Lower leg skin (tissue), 4 donors: ENCODE data around the gene NDUFAF3. TPM values are rescaled to one million over a fixed set of nuclear protein-coding genes. Genes with fewer than 3 reads are reported as not detected.

ENCODE experiments used
- DNase-seq, 2 donors: peaks; one replicate each; pipeline ENCODE4 v3.0.0-alpha.2; 2019; ENCODE audit warnings: low spot score in 2 of 2
- H3K4me3 ChIP-seq: fragments of 200-600 bp; sonication (generic); 2 replicates; pipeline ENCODE4 v1.5.1; 2017; ENCODE audit warnings: mild to moderate bottlenecking, low read depth; ENCODE audit not compliant: poor library complexity, severe bottlenecking
- POLR2A ChIP-seq, 2 donors: fragments of 450-650 bp; IDR thresholded peaks; one replicate each; pipeline ENCODE4 v1.6.1; 2016 to 2017; ENCODE audit warnings: antibody characterized with exemption in 2 of 2, mild to moderate bottlenecking in 1 of 2, moderate library complexity in 1 of 2
- WGBS, 2 donors: methylation state at CpG; one replicate each; pipeline ENCODE4 v1.1.5; 2018; 5-methylcytosine and 5-hydroxymethylcytosine counted together
- intact Hi-C: fragments of 100-400 bp; cut with DNase I; formaldehyde crosslinking; loops from one replicate; pipeline ENCODE4 v1.15.0; 2023; ENCODE audit warnings: low total_unique reads
- total RNA-seq, 4 donors: library from RNA; depleted of rRNA; stranded (reverse); fragments of >200 nt; gene quantifications; one replicate each; pipeline ENCODE4 v1.1.0, GENCODE V29; 2016
- TF ChIP-seq, protein P1 (sequence below), 3 donors: fragments of 450-650 bp; IDR thresholded peaks; one replicate each; pipeline ENCODE4 v1.5.1; 2016; ENCODE audit warnings: antibody characterized with exemption in 3 of 3, mild to moderate bottlenecking in 3 of 3, moderate library complexity in 2 of 3

NDUFAF3 gene
- total RNA-seq, 4 donors from 2014 or later, result 24.2 to 85.9 (median 65.0) TPM

DNA sequence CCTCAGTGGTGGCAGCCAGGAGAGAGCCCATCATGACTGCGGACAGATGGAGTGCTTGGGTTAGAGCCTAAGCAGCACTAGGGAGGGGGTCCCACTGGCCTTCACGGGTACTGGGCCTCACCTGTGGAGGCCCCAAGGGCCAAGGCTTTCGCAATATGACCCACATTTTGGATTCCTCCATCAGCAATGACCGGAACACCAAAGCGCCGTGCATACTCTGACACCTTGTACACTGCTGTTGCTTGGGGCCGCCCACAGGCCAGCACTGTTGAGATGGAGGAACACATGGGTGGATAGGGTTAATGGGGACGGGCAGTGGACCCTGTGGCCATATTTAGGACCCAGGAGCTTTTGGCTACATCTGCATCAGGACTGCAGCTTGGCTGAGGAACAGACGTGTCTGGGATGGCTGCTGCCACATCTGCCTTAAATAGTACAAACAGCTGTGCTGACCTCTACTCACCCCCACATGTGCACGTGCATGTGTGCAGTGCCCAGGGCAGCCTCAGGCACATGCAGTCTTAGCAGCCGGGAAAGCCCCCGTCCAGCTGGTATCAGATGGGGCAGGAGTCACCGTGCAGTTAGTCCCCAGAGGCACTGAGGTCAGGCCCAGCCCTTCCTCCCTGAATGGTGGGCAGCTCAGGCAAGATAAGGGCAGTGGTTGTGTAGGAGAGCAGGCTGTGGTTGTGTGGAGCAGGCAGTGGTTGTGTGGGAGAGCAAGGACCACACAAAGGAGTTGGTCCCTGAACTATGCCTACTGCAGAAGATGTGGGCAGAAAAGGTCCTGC is 3.3 kb downstream of the NDUFAF3 start:
- WGBS, 2 donors, result 56 to 71% methylated on average over 8 to 13 of the region's 13 CpGs
- H3K4me3 ChIP-seq, result no peak overlapping the region
- intact Hi-C loops, result no loop called here
- no peak for TF ChIP-seq POLR2A (IDR thresholded peaks at IDR 0.05)
- TF ChIP-seq, protein P1, sequence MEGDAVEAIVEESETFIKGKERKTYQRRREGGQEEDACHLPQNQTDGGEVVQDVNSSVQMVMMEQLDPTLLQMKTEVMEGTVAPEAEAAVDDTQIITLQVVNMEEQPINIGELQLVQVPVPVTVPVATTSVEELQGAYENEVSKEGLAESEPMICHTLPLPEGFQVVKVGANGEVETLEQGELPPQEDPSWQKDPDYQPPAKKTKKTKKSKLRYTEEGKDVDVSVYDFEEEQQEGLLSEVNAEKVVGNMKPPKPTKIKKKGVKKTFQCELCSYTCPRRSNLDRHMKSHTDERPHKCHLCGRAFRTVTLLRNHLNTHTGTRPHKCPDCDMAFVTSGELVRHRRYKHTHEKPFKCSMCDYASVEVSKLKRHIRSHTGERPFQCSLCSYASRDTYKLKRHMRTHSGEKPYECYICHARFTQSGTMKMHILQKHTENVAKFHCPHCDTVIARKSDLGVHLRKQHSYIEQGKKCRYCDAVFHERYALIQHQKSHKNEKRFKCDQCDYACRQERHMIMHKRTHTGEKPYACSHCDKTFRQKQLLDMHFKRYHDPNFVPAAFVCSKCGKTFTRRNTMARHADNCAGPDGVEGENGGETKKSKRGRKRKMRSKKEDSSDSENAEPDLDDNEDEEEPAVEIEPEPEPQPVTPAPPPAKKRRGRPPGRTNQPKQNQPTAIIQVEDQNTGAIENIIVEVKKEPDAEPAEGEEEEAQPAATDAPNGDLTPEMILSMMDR (IDR thresholded peaks at IDR 0.05), result no peak
- no peak for DNase-seq

DNA sequence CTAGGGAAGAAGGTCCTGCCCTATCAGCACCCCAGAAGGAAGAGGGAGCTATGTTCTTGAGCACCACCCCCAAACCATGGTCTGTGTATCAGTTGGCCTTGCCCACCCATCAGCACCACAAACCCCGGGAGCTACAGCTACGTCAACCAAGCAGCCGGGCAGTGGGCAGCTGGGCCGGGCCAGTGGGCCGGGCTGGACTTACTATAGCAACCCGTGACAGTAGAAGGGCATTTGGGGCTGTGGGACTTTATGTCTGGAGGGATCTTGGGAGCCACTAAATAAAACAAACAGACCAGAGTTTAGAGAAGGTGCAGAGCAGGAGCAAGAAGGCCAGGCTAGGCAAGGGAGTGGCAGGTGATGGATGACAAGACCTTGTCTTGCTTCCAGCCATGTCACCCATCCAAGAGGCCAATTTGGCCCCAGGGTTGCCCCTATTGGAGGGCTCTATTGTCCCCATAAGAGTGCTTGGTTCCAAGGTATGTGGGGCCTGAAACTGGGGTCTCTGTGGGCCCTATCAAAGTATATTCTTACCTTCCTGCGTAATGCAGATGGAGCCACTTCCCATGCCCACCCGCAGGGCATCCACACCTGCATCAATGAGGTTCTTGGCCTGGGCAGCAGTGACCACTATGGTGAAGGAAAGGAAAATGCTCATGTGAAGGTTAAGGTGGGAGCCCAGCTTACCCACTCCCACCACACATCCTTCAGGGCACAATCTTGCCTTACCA is 4.0 kb downstream of the NDUFAF3 start:
- no peak overlapping the region for H3K4me3 ChIP-seq
- no peak for TF ChIP-seq POLR2A (IDR thresholded peaks at IDR 0.05)
- TF ChIP-seq, protein P1 (IDR thresholded peaks at IDR 0.05), result no peak
- DNase-seq, result no peak
- 88 to 90% methylated on average over 8 of the region's 8 CpGs for WGBS, 2 donors
- intact Hi-C loops, result no loop called here

DNA sequence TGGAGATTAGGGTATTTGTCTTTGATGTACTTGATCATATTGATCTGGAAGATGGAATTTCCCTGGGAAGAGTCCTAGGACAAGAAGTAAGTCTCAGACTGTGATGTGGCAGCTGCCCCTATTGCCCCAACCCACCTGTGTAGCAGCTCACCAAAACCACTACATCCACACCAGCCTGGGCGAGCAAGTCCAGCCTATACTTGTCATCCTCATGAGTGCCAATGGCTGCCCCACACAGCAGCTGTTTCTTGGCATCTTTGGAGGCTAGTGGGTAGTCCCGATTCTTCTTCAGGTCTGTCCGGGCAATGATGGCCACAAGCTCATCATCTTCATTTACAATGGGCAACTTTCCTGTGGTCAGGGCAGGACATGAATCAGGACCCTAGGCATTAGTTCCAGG is 4.6 kb downstream of the NDUFAF3 start:
- TF ChIP-seq, protein P1 (IDR thresholded peaks at IDR 0.05), result no peak
- TF ChIP-seq POLR2A (IDR thresholded peaks at IDR 0.05), result no peak
- DNase-seq, result no peak
- no peak overlapping the region for H3K4me3 ChIP-seq
- WGBS, 2 donors, result 84 to 92% methylated on average over 3 of the region's 3 CpGs
- intact Hi-C loops, result no loop called here

DNA sequence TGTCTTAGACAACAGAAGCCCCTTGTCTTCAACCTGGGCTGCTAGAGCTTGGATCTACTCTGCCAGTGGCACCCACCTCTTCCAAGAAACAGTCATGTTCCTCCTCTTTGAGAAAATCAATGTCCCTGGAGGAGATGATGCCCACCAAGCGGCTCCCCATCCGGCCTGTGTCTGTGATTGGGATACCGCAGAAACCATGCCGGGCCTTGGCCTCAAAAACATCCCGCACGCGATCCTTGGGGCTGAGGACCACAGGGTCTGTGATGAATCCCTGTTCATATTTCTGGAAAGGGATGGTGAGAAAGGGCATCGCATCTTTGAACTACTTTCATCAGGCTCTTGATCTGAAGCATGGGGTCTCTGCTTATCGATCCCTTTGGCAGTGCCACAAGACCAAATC is 5.7 kb downstream of the NDUFAF3 start:
- intact Hi-C loops, result no loop called here
- H3K4me3 ChIP-seq, result no peak overlapping the region

DNA sequence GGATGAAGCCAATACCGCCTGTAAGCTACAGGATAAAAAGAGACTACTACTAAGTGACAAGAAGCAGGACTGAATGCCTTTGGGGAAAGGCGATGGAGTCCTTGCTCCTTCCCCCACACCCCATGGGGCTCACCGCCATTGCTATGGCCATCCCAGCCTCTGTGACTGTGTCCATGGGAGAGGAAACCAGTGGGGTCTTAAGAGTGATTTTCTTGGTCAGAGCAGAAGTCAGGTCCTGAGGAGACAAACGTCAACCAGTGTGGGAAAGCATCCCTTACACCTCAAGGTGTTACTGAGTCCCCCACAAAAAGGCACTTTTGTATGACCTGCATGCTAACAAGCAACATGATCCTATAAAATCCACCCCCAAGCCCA is 6.4 kb downstream of the NDUFAF3 start:
- intact Hi-C loops, result no loop called here
- WGBS, 2 donors, result 79 to 80% methylated on average over 4 of the region's 4 CpGs
- no peak overlapping the region for H3K4me3 ChIP-seq
- TF ChIP-seq, protein P1 (IDR thresholded peaks at IDR 0.05), result no peak
- no peak for TF ChIP-seq POLR2A (IDR thresholded peaks at IDR 0.05)
- no peak for DNase-seq

More for the DNA sequence above, 5.7 kb downstream of the NDUFAF3 start:
- 94 to 97% methylated on average over 9 of the region's 9 CpGs for WGBS, 2 donors
- TF ChIP-seq, protein P1 (IDR thresholded peaks at IDR 0.05), result no peak
- no peak for TF ChIP-seq POLR2A (IDR thresholded peaks at IDR 0.05)
- no peak for DNase-seq
